GM19023 (cell line): ENCODE data around the gene NXT2.
"Not testable (repeated sequence)": the region's sequence is repeated elsewhere in the genome, so short reads cannot be mapped to it uniquely, and the experiment has no call there.

ENCODE experiments used
- ATAC-seq: cut with Tn5 transposase; IDR thresholded peaks from one replicate; pipeline ENCODE4 v1.9.1; 2021; ENCODE audit warnings: mild to moderate bottlenecking, moderate library complexity; ENCODE audit not compliant: unreplicated experiment

NXT2 gene

GRCh38 chrX:109536439-109537323 lies at the start of gene NXT2:
TSS of gene NXT2 (plus strand) at chrX:109536844. CDS start at chrX:109537007, 163 bp downstream.
- ATAC-seq, result peak; percentile 96

DNA sequence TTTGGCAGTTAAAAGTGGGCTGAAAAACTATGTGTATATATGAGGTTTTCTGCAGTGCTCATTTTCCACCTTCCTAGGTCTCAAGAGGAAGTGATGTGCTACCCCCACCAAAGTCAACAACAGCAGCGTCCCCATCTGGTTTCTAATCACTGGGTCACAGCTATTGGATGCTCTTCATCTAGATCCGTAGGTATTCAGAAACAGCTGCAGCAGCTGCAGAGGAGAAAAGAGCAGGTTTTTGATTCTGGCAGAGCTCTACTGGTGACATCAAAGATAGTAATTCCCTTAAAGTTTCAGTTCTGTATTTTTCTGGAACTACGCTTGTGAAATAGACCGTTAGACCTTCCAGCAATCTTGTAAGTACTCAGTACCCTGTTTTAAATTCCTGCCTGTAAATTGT lies 49.0 kb upstream of the NXT2 start:
- ATAC-seq, result no peak

- ATAC-seq, result no peak
These were observed 47.5 kb upstream of the NXT2 start for GRCh38 chrX:109489174-109489573.

- ATAC-seq, result no peak
These were observed 38.2 kb upstream of the NXT2 start for GRCh38 chrX:109498434-109498833.

DNA sequence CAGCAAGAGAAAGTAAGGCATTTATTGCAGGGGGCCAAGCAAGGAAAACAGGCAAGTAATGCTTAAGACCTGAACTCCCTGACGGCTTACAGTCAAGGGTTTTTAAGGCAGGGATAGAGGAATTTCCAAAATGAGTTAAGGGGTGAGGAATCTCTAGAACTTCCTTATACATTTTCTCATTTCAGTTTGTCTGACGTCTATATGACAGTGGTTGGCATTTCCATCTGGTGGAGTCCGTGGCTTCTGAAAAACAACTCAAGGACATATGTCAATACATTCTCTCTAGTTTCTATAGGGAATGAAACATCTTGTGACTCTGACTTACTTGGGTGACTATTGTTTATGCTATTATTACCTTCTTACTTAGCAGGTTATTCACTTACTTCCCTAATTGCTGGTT lies 35.5 kb upstream of the NXT2 start:
- no peak for ATAC-seq

- no peak for ATAC-seq
These were observed 27.7 kb upstream of the NXT2 start for GRCh38 chrX:109508915-109509314.

DNA sequence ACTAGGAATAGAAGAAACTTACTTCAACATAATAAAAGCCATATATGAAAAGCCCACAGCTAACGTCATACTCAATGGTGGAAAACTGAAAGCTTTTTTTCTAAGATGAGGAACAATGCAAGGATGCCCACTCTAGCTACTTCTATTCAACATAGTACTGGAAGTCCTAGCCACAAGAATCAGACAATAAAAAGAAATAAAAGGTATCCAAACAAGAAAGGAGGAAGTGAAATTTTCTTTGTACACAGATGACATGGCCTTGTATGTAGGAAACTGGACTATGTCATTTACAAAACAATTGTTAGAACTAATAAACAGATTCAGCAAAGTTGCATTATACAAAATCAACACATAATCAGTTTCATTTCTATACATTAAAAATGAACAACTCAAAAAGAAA lies 25.5 kb upstream of the NXT2 start:
- ATAC-seq, result no peak

DNA sequence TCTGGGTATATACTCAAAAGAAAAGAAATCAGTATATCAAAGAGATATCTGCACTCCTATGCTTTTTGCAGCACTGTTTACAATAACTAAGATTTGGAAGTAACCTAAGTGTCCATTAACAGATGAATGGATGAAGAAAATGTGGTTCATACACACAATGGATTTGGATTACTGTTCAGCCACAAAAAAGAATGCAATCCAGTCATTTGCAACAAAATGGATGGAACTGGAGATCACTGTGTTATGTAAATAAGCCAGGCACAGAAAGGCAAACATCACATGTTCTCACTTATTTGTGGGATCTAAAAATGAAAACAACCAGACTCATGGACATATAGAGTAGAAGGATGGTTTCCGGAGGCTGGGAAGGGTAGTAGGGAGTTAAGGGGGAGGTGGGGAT lies 17.6 kb upstream of the NXT2 start:
- no peak for ATAC-seq

DNA sequence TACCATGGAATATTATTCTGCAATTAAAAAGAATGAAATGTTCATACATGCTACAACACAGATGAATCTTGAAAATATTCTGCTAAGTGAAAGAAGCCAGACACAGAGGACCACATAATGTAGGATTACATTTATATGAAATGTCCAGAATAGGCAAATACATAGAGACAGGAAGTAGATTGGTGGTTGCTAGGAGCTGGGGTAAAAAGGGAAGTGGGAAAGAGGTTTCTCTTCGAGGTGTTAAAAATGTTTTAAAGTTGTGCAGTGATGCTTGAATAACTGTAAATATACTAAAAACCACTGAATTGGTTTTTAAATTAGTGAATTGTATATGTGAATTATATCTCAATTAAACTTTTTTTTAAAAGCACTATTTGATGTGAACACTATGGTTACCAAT lies 3.6 kb upstream of the NXT2 start:
- ATAC-seq, result no peak

- no peak for ATAC-seq
These were observed 3.0 kb upstream of the NXT2 start for GRCh38 chrX:109533631-109534030.

GRCh38 chrX:109534933-109535332 lies 1.7 kb upstream of the NXT2 start:
- ATAC-seq, result no peak

GRCh38 chrX:109535578-109535977 lies 1.1 kb upstream of the NXT2 start:
- no peak for ATAC-seq

DNA sequence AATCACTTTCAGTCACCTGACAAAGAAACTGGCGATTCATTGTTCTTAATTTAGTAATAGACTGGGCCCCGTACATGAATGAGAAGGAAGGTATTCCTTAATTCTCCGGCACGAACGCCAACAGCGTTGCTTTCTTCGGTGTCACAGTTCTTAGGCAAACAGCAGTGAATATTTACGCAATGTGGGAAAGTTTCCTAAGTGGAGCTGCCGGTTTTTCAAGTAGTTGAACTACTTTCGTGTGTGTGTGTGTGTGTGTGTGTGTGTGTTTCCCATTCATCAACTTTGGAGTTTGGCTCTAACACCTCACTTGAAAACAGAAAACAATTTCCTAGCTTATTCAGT lies 651 bp downstream of the NXT2 start:
- ATAC-seq, result no peak

- not testable (repeated sequence) for ATAC-seq
These were observed 2.4 kb downstream of the NXT2 start for GRCh38 chrX:109539007-109539406.

DNA sequence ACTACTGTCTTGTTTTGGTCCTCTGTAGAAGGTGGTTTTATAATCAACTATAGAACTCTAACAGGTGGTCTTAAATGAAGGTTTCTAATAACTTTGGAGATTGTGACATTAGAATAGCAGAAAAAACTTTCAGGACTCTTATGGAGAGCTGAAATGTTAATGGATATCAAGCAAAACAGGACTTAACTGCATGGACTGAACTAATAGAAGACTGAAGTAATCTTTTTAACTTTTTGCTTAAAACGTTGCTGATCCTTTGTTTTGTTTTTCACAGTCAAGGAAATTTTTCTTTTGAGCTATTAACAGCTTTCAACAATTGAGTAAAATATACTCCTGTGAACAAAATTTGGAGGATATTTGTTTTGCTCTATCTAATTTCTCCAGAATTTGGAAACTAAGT lies 17.2 kb downstream of the NXT2 start:
- no peak for ATAC-seq

DNA sequence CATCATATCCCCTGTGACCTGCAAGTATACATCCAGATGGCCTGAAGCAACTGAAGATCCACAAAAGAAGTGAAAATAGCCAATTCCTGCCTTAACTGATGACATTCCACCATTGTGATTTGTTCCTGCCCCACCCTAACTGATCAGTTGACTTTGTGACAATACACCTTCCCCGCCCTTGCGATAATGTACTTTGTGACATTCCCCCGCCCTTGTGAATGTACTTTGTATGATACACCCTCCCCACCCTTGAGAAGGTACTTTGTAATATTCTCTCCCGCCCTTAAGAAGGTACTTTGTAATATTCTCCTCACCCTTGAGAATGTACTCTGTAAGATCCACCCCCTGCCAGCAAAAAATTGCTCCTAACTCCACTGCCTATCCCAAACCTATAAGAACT lies 39.4 kb downstream of the NXT2 start:
- ATAC-seq, result not testable (repeated sequence)

- ATAC-seq, result no peak
These were observed 40.4 kb downstream of the NXT2 start for GRCh38 chrX:109577055-109577454.

DNA sequence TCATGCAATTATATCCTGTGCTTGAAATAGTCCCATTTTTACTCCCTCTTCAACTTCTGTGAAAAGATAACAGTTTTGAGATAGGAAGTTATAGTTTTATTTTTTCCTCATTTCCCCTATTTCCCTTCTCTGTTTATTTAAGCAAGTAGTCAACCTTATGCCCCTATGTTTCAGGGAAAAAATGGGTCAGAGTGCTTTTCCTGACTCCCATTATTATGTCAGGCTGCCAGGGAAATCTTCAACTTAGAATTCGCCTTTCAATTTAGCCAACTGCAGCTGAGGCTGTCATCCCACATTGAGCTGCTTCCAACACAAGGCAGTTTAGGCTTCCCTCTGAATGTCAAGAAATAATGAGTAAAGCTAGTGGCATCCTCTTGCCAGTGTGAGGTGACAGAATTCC lies 42.3 kb downstream of the NXT2 start:
- no peak for ATAC-seq

- ATAC-seq, result no peak
These were observed 48.8 kb downstream of the NXT2 start for GRCh38 chrX:109585488-109585887.

GRCh38 chrX:109590176-109590575 lies 53.5 kb downstream of the NXT2 start:
- no peak for ATAC-seq
